HG03460 (cell line): Measurements from ENCODE around the gene EIF2AK3.
"Not testable (repeated sequence)": the region's sequence is repeated elsewhere in the genome, so short reads cannot be mapped to it uniquely, and the experiment has no call there.

ENCODE experiments used
- ATAC-seq: cut with Tn5 transposase; IDR thresholded peaks from one replicate; pipeline ENCODE4 v1.9.1; 2021; ENCODE audit not compliant: unreplicated experiment

The EIF2AK3 gene

DNA sequence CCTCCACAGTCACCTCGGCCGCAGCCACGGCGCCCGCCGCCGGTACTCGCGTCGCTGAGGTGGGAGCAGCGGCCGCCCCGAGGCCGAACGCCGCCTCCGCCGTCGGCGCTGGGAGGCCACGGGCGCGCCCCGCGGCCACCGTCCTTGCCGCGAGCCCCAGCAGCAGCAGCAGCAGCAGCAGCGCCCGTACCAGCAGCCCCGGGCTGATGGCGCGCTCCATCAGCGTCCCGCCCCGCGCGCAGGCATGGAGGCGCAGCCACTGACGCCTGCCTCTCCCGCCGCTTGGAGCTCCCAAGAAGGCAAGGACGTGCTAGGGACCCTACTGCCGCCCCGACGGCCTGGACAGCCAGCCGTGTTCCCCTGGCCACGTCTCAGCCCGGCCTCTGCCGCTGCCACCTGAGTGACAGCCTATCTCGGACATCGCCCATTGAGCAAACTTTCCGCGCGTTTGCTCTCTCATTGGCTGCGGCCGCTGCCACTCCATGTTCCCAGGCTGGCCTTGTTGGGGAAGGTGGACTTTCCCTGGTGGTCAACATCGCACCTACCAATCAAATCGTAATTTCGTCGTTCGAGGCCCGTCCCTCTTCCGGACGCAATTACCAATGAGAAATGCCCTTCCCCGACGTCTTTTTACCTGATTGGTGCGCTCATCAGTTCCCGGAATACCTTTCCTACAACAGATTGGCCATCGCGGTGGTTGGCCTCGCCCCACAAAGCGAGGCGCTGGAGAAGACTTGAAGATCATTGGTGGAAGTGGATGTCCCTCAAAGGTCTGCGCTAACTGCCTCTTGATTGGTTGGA, at the start of gene EIF2AK3:
TSS of gene EIF2AK3 (minus strand) at position 410 of the 801 bp plus-strand sequence. CDS start at position 220, 190 bp downstream.
- ATAC-seq: peak; percentile 87

DNA sequence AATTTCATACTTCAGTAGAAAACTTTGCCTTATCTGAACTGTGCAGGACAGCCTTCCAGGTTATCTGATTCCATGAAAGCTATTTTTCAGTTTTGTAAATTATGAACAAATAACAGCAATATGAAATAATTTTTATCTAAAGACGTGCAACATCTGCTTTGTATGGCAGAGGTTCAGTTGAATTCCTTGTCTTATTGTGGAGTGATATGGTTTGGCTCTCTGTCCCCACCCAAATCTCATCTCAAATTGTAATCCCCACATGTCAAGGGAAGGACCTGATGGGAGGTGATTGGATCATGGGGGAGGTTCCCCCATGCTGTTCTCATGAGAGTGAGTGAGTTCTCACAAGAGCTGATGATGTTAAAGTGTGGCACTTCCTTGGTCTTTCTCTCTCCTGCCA, 46.1 kb upstream of the EIF2AK3 start:
- no peak for ATAC-seq

DNA sequence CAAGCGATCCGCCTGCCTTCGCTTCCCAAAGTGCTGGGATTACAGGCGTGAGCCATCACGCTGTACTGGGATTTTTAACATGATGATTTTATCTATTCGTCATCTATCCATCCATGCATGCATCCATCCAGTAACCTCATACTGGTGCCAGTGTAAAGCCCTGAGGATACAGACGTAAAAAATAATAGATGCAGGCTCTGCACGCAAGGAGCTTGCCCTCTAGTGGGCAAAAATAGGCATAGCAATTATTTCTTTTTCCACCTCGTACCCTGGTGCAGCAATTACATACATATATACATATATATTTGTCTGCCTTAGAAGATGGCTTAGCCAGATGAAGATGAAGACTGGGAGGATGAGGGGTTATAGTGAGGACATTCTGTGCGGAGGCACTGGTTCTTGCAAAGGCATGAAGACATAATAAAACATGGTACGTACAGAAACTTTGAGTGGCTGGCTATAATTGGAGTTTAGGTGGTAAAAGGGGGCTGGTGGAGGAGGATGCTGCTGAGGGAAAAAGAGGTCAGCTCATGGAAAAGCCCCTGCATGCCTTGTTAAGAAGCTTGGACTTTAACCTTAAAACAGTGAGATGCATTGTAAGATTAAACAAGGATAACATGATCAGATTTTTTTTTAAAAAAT, 44.6 kb upstream of the EIF2AK3 start:
- ATAC-seq: no peak

DNA sequence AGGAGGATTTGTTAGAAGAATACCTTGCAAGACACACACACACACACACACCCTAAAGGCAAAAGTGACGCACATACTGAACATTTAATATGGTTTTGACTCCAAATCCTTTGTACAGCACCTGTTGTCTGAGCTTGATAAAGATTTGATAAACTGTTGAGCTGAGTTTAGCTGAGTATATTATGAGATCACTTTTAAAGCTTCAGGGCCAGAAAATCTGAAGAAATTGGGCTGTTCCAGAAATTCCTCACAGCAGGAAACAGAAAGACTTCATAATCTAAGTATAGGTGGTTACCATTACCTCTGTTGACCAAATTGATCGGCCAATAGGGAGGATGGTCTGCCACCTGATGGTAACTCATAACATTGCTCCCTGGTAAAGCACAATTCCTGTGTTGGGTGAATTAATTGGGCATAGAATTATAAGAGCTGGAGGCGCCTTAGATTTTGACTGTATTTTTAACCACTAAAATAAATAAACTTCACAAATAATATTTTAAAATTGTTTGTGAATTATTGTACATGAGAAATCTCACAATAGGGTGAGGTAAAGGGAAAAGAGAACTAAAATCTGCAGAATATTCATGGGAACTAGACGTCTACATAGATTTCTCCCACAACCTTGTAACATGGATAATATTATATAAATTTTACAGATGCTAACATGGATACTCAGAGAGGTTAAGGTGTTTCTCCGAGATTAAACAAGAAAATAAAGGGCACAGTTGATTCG, 42.4 kb upstream of the EIF2AK3 start:
- peak; percentile 91 for ATAC-seq

DNA sequence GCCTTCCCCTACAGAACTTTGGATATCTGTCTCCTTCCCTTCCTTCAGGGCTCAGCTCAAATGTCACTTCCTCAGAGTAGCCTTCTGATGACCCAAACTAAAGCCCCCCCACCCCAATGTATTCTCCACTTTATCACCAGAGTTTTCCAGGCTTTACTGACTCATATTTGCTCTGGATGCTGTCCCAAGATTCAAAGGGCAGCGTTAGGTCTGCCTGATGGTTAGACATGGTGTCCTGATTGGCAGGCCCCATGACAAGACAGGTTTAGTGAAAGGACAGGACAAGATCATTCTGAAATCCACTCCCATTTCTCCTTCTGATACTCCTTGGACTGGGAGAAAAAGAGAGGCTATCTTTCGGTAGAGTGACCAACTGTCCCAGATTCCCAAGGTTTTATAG, 41.6 kb upstream of the EIF2AK3 start:
- ATAC-seq: no peak

DNA sequence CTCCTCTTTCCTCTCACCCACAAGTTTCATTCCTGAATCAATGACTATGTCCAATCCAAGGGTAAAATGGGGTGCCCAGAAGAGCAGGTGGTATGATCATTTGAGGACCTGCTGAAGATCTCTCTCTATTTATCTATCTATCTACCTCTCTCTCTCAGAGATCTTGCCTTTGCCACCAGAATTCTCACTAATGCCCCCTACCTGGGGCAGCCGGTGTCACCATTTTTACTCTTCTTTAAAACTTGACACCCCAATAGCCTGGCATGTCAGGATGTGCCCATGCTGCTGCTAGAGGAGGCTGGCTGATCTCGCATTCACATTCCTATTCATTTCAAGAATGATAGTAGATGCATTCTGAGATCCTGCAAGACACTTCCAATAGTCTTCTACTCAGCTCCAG, 40.0 kb upstream of the EIF2AK3 start:
- ATAC-seq: no peak

DNA sequence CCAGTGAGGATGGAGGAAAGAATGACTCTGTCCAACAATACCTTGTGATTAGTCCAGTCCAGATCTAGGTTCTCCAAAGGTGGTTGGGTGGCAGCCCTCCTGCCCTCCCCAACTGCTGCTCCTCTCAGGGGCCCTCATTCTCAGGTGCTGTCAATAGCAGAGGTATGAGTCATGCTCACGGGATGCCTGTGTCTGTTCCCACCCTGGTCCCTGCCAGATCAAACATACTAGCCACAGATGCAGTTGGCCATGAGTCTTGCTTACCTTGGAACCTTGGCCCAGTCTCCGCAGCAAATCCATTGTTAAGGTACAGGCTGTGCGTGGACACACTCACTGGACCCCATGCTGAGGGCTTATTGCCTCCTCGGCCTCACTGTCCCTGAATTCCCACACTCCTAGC, 39.3 kb upstream of the EIF2AK3 start:
- no peak for ATAC-seq

DNA sequence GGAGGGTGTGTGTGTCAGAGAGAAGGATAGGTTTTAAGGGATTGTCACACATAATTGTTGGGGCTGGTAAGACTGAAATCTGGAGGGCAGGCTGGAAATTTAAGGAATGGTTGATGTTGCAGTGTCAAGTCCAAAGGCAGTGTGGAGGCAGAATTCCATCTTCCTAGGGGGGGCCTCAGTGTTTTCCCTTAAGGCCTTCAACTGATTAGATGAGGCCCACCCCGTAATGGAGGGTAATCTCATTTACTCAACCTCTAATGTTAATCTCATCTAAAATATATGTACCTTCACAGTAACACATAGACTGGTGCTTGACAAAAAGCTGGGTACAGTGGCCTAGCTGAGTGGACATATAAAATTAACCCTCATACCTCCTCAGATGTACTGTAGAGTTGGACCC, 33.4 kb upstream of the EIF2AK3 start:
- no peak for ATAC-seq

DNA sequence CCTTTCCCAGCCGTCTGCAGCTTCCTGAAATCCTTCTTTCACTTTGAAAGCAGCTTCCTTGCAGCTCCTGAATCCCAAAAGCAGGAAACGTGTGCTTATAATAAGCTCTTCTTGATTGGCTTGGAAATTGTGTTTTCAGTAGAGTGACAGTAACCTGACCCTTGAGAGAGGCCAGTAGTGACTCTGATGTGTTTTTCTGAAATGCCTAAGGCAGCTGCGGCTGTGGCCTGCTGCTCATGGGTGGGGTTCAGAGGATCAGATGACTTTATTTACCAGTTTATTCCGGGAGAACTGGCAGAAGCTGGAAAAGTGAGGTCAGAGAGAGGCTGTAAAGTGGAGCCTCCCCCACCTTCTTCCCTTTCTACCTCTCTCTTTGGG, 32.3 kb upstream of the EIF2AK3 start:
- ATAC-seq: no peak

DNA sequence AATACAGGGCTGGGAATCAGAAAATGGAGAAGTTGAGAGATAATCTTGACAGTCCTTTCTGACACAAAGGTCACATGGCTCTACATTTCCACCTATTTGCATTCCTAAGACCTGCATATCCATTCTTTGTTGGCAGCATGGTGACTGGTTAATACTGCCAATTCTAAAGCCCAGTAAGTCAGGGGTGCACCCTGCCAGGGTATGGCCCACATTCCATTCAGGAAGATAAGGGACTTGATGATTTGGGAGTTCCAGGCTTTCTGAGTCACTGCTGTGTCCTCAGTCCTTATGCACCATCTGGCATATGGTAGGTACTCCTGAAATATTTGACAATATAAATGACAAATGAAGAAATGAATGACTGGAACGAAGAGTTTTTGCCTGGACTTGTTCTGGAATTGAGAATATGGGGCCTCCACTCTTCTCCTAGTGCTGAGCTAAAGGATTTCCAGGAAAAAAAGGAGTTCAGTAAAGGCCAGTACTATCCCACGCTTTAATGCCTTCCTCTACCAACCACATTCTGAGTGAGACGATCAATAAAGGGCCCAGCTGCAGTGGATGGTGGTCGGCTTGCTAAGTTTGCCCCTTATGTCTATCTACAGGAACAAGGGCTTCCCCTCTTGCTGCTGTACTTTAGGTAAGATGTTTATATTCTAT, 31.7 kb upstream of the EIF2AK3 start:
- ATAC-seq: no peak

DNA sequence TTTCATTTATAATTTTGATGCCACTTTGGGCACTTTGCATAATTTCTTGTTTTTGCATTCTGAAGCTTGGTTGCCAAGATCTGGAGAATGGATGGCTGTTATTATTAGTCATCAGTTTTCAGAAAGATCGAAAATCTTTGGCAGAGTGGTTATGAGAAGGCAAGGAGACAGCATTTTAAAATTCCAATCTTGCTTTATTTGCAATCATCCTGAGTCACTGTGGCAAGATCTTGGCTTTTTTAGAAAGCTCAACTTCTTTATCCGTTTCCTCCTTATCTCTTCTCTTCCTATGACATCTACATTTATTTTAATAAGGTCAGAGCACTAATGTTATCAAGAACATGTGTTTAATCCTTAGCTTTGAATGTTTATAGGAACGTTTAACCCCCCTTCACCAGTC, 31.1 kb upstream of the EIF2AK3 start:
- ATAC-seq: no peak

DNA sequence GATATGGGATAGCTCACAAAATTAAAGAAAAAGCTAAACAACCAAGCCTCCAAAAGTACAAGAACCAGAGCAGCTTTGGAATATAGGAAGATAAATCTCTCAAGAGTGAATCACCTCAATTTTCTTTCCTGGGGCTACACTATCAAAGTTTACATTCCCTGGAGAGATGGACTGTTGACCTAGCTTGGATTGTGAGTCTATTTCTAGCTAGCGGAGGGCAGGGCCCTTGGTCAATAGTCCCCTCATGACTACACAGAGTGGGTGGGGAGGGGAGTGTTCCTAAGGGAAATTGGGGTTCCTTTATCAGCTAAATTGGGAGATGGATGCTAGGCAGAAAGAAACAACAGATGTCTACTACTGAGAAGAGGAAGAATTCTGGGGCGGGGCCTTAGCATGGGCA, 29.9 kb upstream of the EIF2AK3 start:
- no peak for ATAC-seq

DNA sequence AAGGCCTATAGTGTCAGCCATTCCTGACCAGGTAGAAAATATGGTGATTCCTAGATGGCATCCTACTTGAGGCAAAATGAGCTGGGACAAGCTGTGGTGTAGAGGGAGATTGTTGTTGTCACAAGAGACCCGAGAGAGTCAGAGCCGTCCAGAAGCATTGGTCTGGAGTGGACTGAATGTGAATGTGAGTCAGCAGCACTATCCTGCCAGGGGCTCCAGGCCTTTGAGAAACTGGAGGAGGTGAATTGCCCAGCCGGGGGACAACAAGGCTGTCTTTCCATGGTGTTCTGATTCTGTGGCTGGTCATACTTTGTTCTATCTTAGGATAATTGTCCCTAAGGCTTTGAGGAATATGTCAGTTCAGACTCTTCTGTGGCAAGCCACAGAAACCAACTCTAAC, 29.4 kb upstream of the EIF2AK3 start:
- ATAC-seq: no peak

DNA sequence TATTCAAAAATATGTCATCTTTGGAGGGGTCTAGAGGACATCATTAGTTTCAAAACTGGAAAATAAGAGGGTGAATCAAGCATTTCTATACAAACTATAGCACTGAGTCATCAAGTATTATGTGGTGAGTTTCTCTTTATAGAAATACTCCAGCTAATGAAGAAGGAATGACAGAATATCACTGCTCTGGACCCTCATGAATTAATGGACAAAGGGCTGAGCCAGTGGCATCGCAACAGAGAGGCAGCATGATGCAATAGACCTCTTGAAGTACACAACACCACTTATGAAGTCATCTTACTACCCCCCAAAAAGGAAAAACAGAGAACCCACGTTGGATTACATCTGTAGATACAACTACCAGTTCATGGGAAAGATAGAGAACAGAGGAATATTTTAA, 27.4 kb upstream of the EIF2AK3 start:
- ATAC-seq: no peak

DNA sequence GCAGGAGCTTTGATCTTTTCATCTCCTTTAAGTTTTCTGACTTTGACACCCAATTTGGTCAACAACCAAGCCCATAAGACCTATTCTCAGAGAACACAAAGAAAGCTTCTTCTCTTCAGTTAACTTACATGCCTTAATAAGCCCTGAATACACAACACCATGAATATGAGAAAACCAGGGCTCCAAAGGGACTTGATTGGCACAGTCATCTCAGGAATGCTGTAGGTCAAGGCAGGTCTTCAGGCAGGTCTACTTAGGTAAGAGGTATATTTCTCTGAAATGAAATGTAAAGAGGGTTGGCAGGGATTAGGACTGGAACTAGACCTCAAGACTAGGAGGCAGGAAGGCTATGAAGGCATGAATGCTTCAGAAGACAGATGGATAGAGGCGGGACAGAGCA, 24.4 kb upstream of the EIF2AK3 start:
- no peak for ATAC-seq

DNA sequence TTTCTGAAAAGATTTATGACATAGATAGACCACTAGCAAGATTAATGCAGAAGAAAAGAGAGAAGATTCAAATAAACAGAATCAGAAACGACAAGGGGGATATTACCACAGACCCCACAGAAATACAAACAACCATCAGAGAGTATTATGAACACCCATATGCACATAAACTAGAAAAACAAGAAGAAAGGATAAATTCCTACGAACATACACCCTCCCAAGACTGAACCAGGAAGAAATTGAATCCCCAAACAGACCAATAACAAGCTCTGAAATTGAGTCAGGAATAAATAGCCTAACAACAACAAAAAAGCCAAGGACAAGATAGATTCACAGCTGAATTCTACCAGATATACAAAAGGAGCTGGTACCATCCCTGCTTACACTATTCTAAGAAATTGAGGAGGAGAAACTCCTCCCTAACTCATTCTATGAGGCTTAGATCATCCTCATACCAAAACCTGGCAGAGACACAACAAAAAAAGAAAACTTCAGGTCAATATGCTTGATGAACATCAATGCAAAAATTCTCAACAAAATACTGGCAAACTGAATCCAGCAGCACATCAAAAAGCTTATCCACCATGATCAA, 18.1 kb upstream of the EIF2AK3 start:
- not testable (repeated sequence) for ATAC-seq

DNA sequence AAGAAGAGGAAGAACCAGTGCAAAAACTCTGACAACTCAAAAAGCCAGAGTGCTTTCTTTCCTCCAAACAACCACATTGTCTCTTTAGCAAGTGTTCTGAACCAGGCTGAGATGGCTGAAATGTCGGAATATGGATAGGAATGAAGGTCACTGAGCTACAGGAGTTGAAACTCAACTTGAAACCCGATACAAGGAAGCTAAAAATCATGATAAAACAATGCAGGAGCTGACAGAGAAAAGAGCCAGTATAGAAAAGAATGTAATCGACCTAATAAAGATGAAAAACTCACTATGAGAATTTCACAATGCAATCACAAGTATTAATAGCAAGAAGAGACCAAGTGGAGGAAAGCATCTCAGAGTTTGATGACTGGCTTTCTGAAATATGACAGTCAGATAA, 15.0 kb upstream of the EIF2AK3 start:
- no peak for ATAC-seq

DNA sequence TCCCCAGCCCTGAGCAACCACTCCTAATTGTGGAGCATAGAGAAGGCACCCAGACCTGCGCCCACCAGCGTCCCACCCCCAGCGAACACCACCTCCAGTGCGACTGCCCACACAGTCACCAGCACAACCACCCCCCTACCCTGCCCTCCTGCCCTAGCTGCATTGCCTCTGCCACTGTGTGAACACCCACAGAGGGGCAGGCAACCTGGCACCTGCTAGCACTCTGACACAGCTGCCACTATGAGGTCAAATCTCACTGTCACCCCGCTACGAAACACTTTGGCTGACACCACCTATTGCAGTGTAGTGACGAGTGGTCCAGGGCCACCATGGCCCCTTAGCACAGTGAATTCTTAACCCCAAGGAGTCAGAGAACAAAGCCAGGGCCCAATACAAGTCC, 14.1 kb upstream of the EIF2AK3 start:
- ATAC-seq: no peak

DNA sequence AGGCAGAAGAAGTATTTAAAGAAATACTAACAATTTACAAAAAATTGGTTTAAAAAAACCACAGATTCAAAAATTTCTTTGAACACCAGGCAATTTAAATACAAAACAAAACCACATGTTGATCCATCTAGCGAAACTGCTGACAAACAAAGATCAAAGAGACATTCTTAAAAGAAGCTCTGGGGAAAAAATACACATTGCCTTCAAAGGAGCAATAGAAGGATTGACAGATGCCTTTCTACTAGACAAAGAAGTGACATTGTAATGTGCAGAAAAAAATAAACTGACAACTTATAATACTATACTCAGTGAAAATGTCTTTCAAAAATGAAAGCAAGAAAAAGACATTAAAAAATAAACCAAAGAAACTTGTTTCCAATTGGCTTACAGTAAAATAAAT, 12.6 kb upstream of the EIF2AK3 start:
- ATAC-seq: no peak

DNA sequence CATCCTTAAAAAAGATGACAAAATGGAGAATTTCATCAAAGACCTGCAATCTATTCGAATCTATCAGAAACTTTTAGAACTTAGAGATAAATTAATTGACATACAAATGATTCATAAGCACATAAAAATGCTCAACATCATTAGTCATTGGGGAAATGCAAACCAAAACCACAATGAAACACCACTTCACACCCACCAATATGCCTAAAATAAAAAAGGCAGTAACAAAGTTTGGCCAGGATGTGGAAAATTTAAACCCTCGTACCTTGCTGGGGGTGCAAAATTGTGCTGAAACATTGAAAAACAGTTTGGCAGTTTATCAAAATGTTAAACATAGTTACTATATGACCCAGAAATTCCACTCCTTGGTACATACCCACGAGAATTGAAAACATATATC, 11.5 kb upstream of the EIF2AK3 start:
- no peak for ATAC-seq

DNA sequence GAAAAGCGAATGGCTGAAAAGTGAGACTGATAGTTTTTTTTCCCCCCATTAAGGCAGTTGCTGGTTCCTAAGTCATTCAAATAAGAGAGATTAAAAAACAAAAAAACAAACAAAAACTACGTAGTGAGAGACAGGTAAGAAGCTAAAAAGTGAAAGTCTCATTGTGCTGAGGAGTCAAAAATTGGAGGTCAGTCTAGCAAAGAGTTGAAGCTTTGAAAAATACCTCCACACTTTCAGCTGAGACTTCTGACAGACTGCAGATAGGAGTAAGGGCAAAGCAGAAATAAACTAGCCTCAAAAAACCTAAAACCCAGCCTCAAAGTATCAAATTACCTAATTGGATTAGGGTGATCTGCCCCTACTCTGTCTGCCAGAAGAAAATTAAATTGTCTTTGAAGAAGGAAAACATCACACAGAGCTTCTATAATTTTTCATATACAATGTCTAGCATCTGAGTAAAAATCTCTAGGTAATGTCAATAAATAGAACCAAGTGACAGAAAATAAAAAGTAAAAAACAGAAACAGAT, 10.9 kb upstream of the EIF2AK3 start:
- no peak for ATAC-seq
